ENCODE measurements around the gene G3BP1.
"Not testable (repeated sequence)": the region's sequence is repeated elsewhere in the genome, so short reads cannot be mapped to it uniquely, and the experiment has no call there.

Gene G3BP1

GRCh38 chr5:151771259-151772028 is at the start of gene G3BP1:
G3BP1 (plus strand) TSS chr5:151771954; CDS start chr5:151786621, 14,667 bp downstream.
- DNase-seq (ENCODE audit: low read depth): peak; percentile 98

GRCh38 chr5:151722546-151722945 is 49.2 kb upstream of the G3BP1 start:
- no peak for DNase-seq (ENCODE audit: low read depth)

- DNase-seq (ENCODE audit: low read depth): no peak
Observed at GRCh38 chr5:151724360-151724759, 47.4 kb upstream of the G3BP1 start.

- not testable (repeated sequence) for DNase-seq (ENCODE audit: low read depth)
Observed at GRCh38 chr5:151729597-151729996, 42.2 kb upstream of the G3BP1 start.

GRCh38 chr5:151730381-151730780 is 41.4 kb upstream of the G3BP1 start:
- no peak for DNase-seq (ENCODE audit: low read depth)

GRCh38 chr5:151733358-151734063 is 38.2 kb upstream of the G3BP1 start:
- DNase-seq (ENCODE audit: low read depth): no peak

GRCh38 chr5:151734064-151734408 is 37.7 kb upstream of the G3BP1 start:
- DNase-seq (ENCODE audit: low read depth): no peak

- no peak for DNase-seq (ENCODE audit: low read depth)
Observed at GRCh38 chr5:151735646-151736045, 36.1 kb upstream of the G3BP1 start.

- no peak for DNase-seq (ENCODE audit: low read depth)
Observed at GRCh38 chr5:151737431-151737830, 34.3 kb upstream of the G3BP1 start.

- DNase-seq (ENCODE audit: low read depth): no peak
Observed at GRCh38 chr5:151738125-151738848, 33.5 kb upstream of the G3BP1 start.

- no peak for DNase-seq (ENCODE audit: low read depth)
Observed at GRCh38 chr5:151739395-151739794, 32.4 kb upstream of the G3BP1 start.

- DNase-seq (ENCODE audit: low read depth): no peak
Observed at GRCh38 chr5:151739939-151740335, 31.8 kb upstream of the G3BP1 start.

GRCh38 chr5:151740336-151740942 is 31.3 kb upstream of the G3BP1 start:
- DNase-seq (ENCODE audit: low read depth): peak; percentile 17

GRCh38 chr5:151740958-151741373 is 30.8 kb upstream of the G3BP1 start:
- DNase-seq (ENCODE audit: low read depth): no peak

- no peak for DNase-seq (ENCODE audit: low read depth)
Observed at GRCh38 chr5:151741678-151742423, 29.9 kb upstream of the G3BP1 start.

- DNase-seq (ENCODE audit: low read depth): no peak
Observed at GRCh38 chr5:151742870-151743294, 28.9 kb upstream of the G3BP1 start.

- no peak for DNase-seq (ENCODE audit: low read depth)
Observed at GRCh38 chr5:151743530-151743929, 28.2 kb upstream of the G3BP1 start.

- peak; percentile 3 for DNase-seq (ENCODE audit: low read depth)
Observed at GRCh38 chr5:151745071-151745705, 26.6 kb upstream of the G3BP1 start.

- DNase-seq (ENCODE audit: low read depth): no peak
Observed at GRCh38 chr5:151750121-151750520, 21.6 kb upstream of the G3BP1 start.

GRCh38 chr5:151751091-151751490 is 20.7 kb upstream of the G3BP1 start:
- DNase-seq (ENCODE audit: low read depth): no peak

- no peak for DNase-seq (ENCODE audit: low read depth)
Observed at GRCh38 chr5:151751593-151751992, 20.2 kb upstream of the G3BP1 start.

Measured in activated T-helper 9 cell treated with anti-CD3 and anti-CD28 coated beads, Interleukin-2, amount 50 U/mL, for 16 hours (primary cell).